SK-N-SH treated with all-trans-retinoic acid at 6 μM for 48 hours (cell line): ENCODE measurements around the gene AMPD1.

Experiments
- ATAC-seq: fragments of 200-7000 bp; cut with Tn5 transposase; 3 replicates; pipeline ENCODE4 v1.9.1; 2020; ENCODE audit warnings: mild to moderate bottlenecking, moderate library complexity
- ARNTL ChIP-seq: fragments of 450-650 bp; formaldehyde crosslinking; IDR thresholded peaks from 2 replicates; pipeline ENCODE4 v1.5.0; 2020; ENCODE audit warnings: low read depth, mild to moderate bottlenecking, moderate library complexity, borderline replicate concordance
- BACH2 ChIP-seq: fragments of 250-450 bp; sonication (Bioruptor Pico); IDR thresholded peaks from 2 replicates; pipeline ENCODE4 v1.9.0; 2021; ENCODE audit warnings: mild to moderate bottlenecking, borderline replicate concordance
- CREB5 ChIP-seq: fragments of 250-450 bp; sonication (Bioruptor Pico); IDR thresholded peaks from 2 replicates; pipeline ENCODE4 v1.5.1; 2020; ENCODE audit warnings: low read depth, mild to moderate bottlenecking, moderate library complexity
- CSDC2 ChIP-seq: fragments of 250-450 bp; sonication (Bioruptor Pico); IDR thresholded peaks from 2 replicates; pipeline ENCODE4 v1.5.0; 2020; ENCODE audit warnings: mild to moderate bottlenecking, moderate library complexity
- CSRNP3 ChIP-seq: fragments of 250-450 bp; sonication (Bioruptor Pico); IDR thresholded peaks from 2 replicates; pipeline ENCODE4 v1.5.1; 2021; ENCODE audit warnings: mild to moderate bottlenecking, moderate library complexity
- ESRRG ChIP-seq: fragments of 250-450 bp; sonication (Bioruptor Pico); IDR thresholded peaks from 2 replicates; pipeline ENCODE4 v1.6.1; 2021; ENCODE audit warnings: mild to moderate bottlenecking
- GLIS3 ChIP-seq: fragments of 250-450 bp; sonication (Bioruptor Pico); IDR thresholded peaks from 2 replicates; pipeline ENCODE4 v1.5.0; 2020; ENCODE audit warnings: mild to moderate bottlenecking, moderate library complexity
- ISL1 ChIP-seq: fragments of 250-450 bp; sonication (Bioruptor Pico); IDR thresholded peaks from 2 replicates; pipeline ENCODE4 v2.1.2; 2022; ENCODE audit warnings: mild to moderate bottlenecking, moderate library complexity
- OSR1 ChIP-seq: fragments of 250-450 bp; sonication (Bioruptor Pico); IDR thresholded peaks from 2 replicates; pipeline ENCODE4 v1.8.0; 2022; ENCODE audit warnings: moderate library complexity, mild to moderate bottlenecking, inconsistent platforms
- PPARA ChIP-seq: fragments of 250-450 bp; sonication (Bioruptor Pico); IDR thresholded peaks from 2 replicates; pipeline ENCODE4 v1.5.0; 2020; ENCODE audit warnings: mild to moderate bottlenecking, borderline replicate concordance
- SNAI2 ChIP-seq: fragments of 250-450 bp; sonication (Bioruptor Pico); IDR thresholded peaks from 2 replicates; pipeline ENCODE4 v1.5.0; 2020; ENCODE audit warnings: mild to moderate bottlenecking, moderate library complexity
- TCF4 ChIP-seq: fragments of 250-450 bp; sonication (Bioruptor Pico); IDR thresholded peaks from 2 replicates; pipeline ENCODE4 v1.8.0; 2021; ENCODE audit warnings: mild to moderate bottlenecking, moderate library complexity, borderline replicate concordance
- TOX ChIP-seq: fragments of 250-450 bp; sonication (Bioruptor Pico); IDR thresholded peaks from 2 replicates; pipeline ENCODE4 v1.8.0; 2021; ENCODE audit warnings: mild to moderate bottlenecking, moderate library complexity, borderline replicate concordance
- ZC3H10 ChIP-seq: fragments of 250-450 bp; sonication (Bioruptor Pico); IDR thresholded peaks from 2 replicates; pipeline ENCODE4 v1.5.1; 2021; ENCODE audit warnings: mild to moderate bottlenecking, moderate library complexity
- ZFP3 ChIP-seq: fragments of 250-450 bp; sonication (Bioruptor Pico); IDR thresholded peaks from 2 replicates; pipeline ENCODE4 v1.5.0; 2020; ENCODE audit warnings: mild to moderate bottlenecking, moderate library complexity
- ZFP30 ChIP-seq: fragments of 450-650 bp; formaldehyde crosslinking; IDR thresholded peaks from 2 replicates; pipeline ENCODE4 v1.5.0; 2022; ENCODE audit warnings: mild to moderate bottlenecking, moderate library complexity
- ZNF565 ChIP-seq: fragments of 450-650 bp; formaldehyde crosslinking; conservative IDR thresholded peaks from 2 replicates; pipeline ENCODE4 v1.5.0; 2020; ENCODE audit warnings: low read depth, mild to moderate bottlenecking, moderate library complexity
- ZNF70 ChIP-seq: fragments of 450-650 bp; formaldehyde crosslinking; IDR thresholded peaks from 2 replicates; pipeline ENCODE4 v1.5.0; 2020; ENCODE audit warnings: mild to moderate bottlenecking, moderate library complexity
- ZNF8 ChIP-seq: fragments of 450-650 bp; formaldehyde crosslinking; IDR thresholded peaks from 2 replicates; pipeline ENCODE4 v1.5.0; 2020; ENCODE audit warnings: mild to moderate bottlenecking, moderate library complexity
- TF ChIP-seq, protein P1 (sequence below): fragments of 250-450 bp; sonication (Bioruptor Pico); IDR thresholded peaks from 2 replicates; pipeline ENCODE4 v1.8.0; 2021; ENCODE audit warnings: low read depth, mild to moderate bottlenecking, moderate library complexity, borderline replicate concordance
- TF ChIP-seq, protein P2 (sequence below): fragments of 250-450 bp; sonication (Bioruptor Pico); IDR thresholded peaks from 2 replicates; pipeline ENCODE4 v1.8.0; 2020; ENCODE audit warnings: mild to moderate bottlenecking, moderate library complexity, borderline replicate concordance
- TF ChIP-seq, protein P3 (sequence below): fragments of 250-450 bp; sonication (Bioruptor Pico); IDR thresholded peaks from 2 replicates; pipeline ENCODE4 v1.5.0; 2020; ENCODE audit warnings: mild to moderate bottlenecking, moderate library complexity

Gene AMPD1

DNA sequence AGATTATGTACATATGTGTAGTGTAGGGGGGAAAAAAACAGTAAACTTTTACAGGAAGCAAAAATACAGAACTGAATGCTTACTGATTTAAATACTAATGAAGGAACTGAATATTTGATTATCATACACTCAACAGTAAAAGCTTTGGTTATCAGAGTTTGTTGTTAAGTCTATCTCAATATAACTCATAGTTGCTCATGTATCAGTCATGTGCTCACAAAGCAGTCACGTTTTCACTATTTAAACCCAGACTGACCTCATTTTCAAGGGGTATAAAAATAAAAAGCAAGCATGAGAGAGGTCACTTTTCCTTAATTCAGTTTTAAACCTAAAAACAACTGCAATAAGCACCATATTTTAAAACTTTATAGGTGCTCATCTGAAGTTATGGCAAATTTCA, 28.1 kb upstream of the AMPD1 start:
- TF ChIP-seq, protein P1, sequence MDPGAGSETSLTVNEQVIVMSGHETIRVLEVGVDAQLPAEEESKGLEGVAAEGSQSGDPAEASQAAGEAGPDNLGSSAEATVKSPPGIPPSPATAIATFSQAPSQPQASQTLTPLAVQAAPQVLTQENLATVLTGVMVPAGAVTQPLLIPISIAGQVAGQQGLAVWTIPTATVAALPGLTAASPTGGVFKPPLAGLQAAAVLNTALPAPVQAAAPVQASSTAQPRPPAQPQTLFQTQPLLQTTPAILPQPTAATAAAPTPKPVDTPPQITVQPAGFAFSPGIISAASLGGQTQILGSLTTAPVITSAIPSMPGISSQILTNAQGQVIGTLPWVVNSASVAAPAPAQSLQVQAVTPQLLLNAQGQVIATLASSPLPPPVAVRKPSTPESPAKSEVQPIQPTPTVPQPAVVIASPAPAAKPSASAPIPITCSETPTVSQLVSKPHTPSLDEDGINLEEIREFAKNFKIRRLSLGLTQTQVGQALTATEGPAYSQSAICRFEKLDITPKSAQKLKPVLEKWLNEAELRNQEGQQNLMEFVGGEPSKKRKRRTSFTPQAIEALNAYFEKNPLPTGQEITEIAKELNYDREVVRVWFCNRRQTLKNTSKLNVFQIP (CRISPR knock-in tag), result no peak
- TF ChIP-seq PPARA (CRISPR knock-in tag), result no peak
- ATAC-seq, result no peak

- no peak for TF ChIP-seq ARNTL
- TF ChIP-seq ZNF70, result no peak
- TF ChIP-seq, protein P2, sequence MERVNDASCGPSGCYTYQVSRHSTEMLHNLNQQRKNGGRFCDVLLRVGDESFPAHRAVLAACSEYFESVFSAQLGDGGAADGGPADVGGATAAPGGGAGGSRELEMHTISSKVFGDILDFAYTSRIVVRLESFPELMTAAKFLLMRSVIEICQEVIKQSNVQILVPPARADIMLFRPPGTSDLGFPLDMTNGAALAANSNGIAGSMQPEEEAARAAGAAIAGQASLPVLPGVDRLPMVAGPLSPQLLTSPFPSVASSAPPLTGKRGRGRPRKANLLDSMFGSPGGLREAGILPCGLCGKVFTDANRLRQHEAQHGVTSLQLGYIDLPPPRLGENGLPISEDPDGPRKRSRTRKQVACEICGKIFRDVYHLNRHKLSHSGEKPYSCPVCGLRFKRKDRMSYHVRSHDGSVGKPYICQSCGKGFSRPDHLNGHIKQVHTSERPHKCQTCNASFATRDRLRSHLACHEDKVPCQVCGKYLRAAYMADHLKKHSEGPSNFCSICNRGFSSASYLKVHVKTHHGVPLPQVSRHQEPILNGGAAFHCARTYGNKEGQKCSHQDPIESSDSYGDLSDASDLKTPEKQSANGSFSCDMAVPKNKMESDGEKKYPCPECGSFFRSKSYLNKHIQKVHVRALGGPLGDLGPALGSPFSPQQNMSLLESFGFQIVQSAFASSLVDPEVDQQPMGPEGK (CRISPR knock-in tag), result no peak
- TF ChIP-seq ZC3H10 (CRISPR knock-in tag), result no peak
- no peak for TF ChIP-seq ISL1
- TF ChIP-seq ZFP30 (CRISPR knock-in tag), result no peak
- no peak for TF ChIP-seq BACH2
- no peak for TF ChIP-seq TCF4
- no peak for TF ChIP-seq ESRRG
- TF ChIP-seq, protein P1 (CRISPR knock-in tag), result no peak
- TF ChIP-seq, all 23 proteins: peak for 0
- no peak for ATAC-seq
These were observed 25.1 kb upstream of the AMPD1 start for GRCh38 chr1:114720492-114720891.

DNA sequence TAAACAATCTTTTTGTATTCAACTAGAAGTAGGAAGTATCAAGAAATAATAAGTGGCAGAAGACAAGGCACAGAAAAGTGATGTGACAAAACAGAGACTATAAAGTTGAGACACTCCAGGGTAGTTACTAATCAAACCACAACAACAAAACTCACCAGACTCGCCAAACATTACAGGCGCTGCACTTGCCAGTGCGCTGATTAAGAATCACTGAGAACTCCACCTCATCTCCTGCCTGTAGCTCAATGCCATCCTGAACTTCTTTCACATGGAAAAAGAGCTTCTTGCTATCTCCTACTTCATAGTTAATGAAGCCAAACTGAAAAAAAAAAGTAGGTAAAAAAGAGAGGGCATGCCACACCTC, 24.1 kb upstream of the AMPD1 start:
- no peak for TF ChIP-seq ZNF70
- no peak for TF ChIP-seq GLIS3 (CRISPR knock-in tag)
- no peak for TF ChIP-seq CSDC2 (CRISPR knock-in tag)
- no peak for TF ChIP-seq TOX (CRISPR knock-in tag)
- TF ChIP-seq ZFP3 (CRISPR knock-in tag), result no peak
- TF ChIP-seq, protein P2 (CRISPR knock-in tag), result no peak
- no peak for TF ChIP-seq OSR1 (CRISPR knock-in tag)
- TF ChIP-seq, protein P3, sequence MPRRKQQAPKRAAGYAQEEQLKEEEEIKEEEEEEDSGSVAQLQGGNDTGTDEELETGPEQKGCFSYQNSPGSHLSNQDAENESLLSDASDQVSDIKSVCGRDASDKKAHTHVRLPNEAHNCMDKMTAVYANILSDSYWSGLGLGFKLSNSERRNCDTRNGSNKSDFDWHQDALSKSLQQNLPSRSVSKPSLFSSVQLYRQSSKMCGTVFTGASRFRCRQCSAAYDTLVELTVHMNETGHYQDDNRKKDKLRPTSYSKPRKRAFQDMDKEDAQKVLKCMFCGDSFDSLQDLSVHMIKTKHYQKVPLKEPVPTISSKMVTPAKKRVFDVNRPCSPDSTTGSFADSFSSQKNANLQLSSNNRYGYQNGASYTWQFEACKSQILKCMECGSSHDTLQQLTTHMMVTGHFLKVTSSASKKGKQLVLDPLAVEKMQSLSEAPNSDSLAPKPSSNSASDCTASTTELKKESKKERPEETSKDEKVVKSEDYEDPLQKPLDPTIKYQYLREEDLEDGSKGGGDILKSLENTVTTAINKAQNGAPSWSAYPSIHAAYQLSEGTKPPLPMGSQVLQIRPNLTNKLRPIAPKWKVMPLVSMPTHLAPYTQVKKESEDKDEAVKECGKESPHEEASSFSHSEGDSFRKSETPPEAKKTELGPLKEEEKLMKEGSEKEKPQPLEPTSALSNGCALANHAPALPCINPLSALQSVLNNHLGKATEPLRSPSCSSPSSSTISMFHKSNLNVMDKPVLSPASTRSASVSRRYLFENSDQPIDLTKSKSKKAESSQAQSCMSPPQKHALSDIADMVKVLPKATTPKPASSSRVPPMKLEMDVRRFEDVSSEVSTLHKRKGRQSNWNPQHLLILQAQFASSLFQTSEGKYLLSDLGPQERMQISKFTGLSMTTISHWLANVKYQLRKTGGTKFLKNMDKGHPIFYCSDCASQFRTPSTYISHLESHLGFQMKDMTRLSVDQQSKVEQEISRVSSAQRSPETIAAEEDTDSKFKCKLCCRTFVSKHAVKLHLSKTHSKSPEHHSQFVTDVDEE, result no peak
- TF ChIP-seq, protein P1 (CRISPR knock-in tag), result no peak
- TF ChIP-seq BACH2, result no peak
- no peak for TF ChIP-seq ZNF8 (CRISPR knock-in tag)
- TF ChIP-seq CSRNP3 (CRISPR knock-in tag), result no peak
- no peak for TF ChIP-seq ESRRG
- TF ChIP-seq CREB5, result no peak
- TF ChIP-seq TCF4, result no peak
- no peak for TF ChIP-seq ZNF565 (CRISPR knock-in tag)
- no peak for TF ChIP-seq SNAI2 (CRISPR knock-in tag)
- no peak for TF ChIP-seq ARNTL
- TF ChIP-seq ZC3H10 (CRISPR knock-in tag), result no peak
- no peak for ATAC-seq
